Cardiac fibroblast (primary cell): ENCODE results near the gene ANTXRL.
A peak's percentile ranks its signal among the peaks of the same experiment; 100 is the strongest.
"Not testable (repeated sequence)": the region's sequence is repeated elsewhere in the genome, so short reads cannot be mapped to it uniquely, and the experiment has no call there.

Source experiments
- DNase-seq, 2 donors: peaks; one replicate each; pipeline versions ENCODE4 v3.0.0 to v3.0.0-alpha.2; 2010; ENCODE audit warnings: low read depth in 2 of 2
- H3K4me3 ChIP-seq, 2 donors: replicated peaks in 1 of 2; 1 replicate in 1 of 2; 2 replicates in 1 of 2; pipeline ENCODE4 v1.5.1; 2011; ENCODE audit warnings: low read depth in 2 of 2, low read length in 2 of 2, mild to moderate bottlenecking in 2 of 2, moderate library complexity in 1 of 2
- TF ChIP-seq, protein P1 (sequence below): IDR thresholded peaks from one replicate; pipeline ENCODE4 v1.5.1; 2011; ENCODE audit warnings: low read depth, mild to moderate bottlenecking, low read length, inconsistent platforms

ANTXRL gene

DNA sequence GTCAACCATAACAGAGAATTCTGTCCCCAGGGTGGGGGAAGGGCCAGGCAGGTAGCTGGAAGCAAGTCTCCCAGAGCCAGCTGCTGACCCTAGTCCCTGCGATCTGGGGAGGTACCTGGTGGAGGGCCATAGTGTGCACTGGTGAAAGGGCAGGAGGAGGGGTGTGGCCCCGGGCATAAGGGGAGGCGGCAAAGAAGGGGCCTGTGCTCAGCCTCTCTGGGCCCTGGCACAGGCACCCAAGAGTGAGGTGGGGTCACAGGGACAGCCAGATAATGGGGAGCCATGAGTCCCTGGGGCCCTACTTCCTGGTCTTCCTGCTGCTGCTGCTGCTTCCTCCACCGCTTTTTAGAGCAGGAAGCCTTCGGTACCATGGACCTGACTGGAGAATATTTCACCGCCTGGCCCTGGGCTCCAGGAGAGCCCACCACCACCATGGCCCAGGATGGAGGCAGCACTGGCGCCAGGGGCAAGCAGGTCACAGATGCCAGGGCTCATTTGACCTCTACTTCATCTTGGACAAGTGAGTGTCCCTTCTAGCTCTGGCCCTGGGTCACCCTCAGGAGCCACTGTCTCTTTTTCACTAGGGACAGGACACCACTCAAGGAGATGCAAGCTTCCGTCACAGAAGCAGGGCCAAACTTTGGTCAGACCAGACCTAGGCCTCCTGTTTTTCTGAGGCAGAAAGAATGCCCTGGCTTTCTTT is at the start of gene ANTXRL:
Gene ANTXRL (plus strand): TSS at position 7 of the 703 bp plus-strand sequence. CDS start 266 bp downstream, at position 273.
- DNase-seq = no peak
- TF ChIP-seq, protein P1, sequence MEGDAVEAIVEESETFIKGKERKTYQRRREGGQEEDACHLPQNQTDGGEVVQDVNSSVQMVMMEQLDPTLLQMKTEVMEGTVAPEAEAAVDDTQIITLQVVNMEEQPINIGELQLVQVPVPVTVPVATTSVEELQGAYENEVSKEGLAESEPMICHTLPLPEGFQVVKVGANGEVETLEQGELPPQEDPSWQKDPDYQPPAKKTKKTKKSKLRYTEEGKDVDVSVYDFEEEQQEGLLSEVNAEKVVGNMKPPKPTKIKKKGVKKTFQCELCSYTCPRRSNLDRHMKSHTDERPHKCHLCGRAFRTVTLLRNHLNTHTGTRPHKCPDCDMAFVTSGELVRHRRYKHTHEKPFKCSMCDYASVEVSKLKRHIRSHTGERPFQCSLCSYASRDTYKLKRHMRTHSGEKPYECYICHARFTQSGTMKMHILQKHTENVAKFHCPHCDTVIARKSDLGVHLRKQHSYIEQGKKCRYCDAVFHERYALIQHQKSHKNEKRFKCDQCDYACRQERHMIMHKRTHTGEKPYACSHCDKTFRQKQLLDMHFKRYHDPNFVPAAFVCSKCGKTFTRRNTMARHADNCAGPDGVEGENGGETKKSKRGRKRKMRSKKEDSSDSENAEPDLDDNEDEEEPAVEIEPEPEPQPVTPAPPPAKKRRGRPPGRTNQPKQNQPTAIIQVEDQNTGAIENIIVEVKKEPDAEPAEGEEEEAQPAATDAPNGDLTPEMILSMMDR = no peak
- H3K4me3 ChIP-seq = no peak within 1 kb of the TSS

DNA sequence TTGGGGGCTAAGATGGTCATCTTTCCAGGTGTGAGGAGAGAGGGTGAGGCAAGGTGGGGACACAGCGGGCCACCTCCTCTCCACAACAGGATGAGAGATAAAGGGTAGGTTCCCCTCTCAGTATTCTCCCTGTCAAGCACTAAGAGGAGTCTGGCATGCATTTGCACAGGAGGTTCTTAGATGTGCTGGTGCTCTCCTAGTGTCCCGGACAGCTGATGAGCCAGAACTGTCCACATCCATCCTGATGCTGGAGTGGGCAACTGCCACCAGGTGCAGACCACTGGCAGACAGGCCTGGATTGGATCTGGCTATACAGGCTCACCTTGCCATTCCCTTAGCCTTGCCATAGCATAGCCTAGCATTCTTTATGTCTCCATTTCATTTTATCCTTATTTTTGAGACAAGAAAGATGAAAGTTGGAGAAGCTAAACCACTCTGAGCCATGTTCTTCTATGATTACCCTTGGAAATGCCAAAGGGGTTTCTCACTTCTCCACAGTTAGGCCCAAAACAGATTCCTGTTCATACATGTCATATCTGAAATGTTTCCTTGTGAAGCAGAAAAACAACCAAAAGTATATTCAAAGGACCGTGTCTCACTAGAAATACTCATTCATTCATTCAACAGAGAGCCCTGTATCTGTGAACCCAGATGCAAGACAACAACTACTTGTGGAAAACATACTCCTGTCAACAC is 48.8 kb upstream of the ANTXRL start:
- no peak overlapping the region for H3K4me3 ChIP-seq
- DNase-seq = peak in 1 of 2 donors; percentile 24
- TF ChIP-seq, protein P1 = no peak

DNA sequence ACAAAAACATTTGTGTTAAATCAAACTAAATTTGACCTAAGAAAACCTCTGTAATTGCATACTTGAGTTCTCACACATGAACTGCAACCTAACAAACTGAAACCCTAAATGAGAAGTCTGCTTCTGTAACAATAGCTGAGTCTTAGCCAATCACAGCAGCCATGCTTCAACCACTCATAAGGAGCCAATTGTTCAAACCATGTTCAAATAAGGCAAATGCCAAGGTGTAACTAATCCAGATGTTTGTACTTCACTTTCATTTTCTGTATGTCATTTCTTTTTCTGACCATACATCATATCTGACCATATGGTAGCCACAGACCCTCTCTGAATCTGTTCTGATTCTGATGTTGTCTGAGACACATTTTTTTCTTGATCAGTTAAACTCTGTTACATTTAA is 47.5 kb upstream of the ANTXRL start:
- TF ChIP-seq, protein P1 = no peak
- DNase-seq = peak; percentile 8 to 13
- no peak overlapping the region for H3K4me3 ChIP-seq

DNA sequence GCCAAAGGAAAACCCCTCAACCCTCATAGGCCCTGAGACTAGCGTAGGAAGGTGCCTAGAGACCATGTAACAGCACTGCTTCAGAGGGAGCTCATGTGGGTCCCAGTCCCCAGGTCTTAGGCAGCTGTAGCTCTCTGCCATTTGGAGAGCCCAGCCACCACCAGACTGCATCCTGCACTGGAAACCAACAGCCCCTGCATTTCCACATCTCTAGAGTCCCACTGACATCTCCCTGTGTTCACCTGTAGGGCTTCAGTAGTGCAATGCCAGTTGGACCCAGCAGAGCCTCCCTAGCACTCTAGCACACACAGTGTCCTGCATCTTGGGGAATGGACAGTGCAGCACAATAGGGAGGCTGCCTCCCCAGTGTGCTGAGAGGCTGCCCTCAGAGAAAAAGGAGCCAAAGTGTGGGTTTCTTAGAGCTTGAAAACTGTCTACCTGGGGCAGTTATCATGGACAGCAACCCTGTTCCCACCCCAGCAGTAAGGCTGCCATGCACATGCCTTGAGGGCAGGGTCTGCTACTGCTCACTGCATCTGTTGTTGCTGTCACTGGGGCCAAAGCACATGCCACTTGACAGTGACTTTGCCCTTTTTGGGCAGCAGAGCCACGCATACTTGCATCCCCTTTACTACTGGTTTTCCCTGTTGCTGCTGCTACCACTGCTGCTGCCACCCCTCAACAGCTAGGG is 46.7 kb upstream of the ANTXRL start:
- H3K4me3 ChIP-seq = no peak overlapping the region
- no peak for DNase-seq
- TF ChIP-seq, protein P1 = no peak

DNA sequence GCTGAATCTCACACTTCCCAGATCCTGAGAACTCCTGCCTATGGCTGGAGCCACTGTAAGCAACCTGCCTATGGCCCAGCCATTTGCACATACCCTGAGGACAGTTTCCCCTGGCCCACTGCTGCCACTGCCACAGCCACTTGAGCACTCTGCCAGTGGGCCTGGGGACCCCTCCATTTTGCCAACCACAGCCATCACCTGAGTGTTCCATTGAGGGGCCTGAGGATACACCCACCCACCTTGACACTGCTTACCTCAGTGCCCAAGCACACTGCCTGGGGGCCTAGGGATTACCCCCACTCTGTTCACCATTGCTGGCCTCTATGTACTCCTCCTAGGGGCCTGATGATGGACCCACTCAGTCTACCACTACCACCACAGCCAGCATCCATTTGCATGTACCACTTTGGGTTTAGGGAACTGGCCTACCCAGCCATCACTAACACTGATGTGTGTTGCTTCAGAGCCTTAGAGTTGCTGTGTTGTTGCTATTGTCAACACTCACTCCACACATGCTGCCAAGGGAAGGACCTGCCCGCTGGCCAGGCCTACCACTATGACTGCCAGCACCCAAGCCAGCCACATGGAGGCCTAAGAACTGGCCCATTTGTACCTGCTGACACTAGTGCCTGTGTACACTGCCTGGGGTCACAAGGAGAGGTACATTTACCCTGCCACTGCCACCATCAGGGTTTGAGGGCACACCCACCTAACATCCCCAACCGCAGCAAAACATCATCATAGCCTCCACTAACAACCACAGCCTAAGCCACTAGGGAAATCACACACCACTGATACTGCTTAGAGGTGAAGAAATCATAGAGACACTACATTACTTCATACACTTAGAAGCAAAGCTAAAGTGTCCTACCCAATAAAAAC is 45.9 kb upstream of the ANTXRL start:
- TF ChIP-seq, protein P1 = no peak
- no peak overlapping the region for H3K4me3 ChIP-seq
- no peak for DNase-seq

DNA sequence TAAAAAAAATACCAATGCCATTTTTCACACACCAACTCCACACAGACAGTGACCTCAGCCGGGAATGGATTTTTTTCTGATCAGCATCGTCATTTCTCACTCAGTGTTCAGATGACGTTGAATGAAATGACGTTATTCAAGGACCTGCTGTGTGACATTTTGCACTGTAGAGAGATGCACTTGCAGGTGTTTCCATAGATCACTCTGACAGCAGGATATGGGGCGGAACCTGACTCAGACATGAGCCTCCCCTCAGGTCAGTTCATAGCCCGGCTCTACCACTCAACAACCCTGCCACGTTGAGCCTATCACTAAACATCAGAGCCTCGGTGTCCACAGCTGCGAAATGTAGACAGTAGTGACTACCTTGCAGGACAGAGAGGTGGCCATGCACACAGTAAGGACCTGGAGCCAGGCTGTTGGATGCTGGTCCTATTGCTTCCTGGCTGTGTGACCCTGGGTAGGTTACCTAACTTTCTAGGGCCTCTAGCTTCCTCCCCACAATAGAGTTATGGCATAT is 41.4 kb upstream of the ANTXRL start:
- no peak overlapping the region for H3K4me3 ChIP-seq
- TF ChIP-seq, protein P1 = no peak
- DNase-seq = no peak

DNA sequence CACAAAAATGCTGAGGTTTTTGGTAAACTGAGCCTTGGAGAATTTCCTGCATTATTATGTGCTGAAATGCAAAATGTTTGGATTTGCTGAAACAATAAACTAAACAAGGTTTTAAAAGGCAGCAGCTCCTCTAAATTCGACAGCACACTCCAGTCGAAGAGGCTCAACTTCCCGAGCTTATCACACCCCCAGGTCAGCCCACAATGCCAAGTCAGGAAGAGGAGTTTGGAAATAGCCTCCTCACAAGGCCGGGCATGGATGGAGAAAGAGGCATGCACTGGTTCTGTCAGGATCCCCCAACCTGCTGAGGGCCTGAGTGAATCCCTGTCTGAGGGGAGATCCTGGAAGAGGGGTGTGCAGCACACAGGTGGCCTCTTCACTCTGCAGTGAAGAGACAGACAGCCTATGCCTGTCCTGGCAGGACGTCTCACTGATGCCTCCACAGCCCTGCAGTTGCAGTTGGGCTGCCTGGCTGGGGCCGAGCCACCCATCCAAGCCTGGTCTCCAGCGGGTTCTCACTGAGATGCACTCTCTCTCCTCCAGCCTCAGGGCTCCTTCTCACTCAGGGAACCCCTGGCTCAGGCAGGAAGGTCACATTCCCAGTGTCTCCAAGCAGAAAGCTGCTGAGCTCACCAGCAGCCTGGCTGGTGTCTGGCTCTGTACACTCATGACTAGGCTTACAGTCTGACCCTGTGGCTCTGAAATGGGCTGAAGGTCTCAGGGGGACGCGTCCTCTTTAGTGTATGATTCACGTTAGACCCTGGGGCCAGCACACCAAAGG is 40.2 kb upstream of the ANTXRL start:
- H3K4me3 ChIP-seq, DNase-seq: not testable (repeated sequence)
